ENCODE results near the gene GPR183.
A peak's percentile ranks its signal among the peaks of the same experiment; 100 is the strongest.

The GPR183 gene

DNA sequence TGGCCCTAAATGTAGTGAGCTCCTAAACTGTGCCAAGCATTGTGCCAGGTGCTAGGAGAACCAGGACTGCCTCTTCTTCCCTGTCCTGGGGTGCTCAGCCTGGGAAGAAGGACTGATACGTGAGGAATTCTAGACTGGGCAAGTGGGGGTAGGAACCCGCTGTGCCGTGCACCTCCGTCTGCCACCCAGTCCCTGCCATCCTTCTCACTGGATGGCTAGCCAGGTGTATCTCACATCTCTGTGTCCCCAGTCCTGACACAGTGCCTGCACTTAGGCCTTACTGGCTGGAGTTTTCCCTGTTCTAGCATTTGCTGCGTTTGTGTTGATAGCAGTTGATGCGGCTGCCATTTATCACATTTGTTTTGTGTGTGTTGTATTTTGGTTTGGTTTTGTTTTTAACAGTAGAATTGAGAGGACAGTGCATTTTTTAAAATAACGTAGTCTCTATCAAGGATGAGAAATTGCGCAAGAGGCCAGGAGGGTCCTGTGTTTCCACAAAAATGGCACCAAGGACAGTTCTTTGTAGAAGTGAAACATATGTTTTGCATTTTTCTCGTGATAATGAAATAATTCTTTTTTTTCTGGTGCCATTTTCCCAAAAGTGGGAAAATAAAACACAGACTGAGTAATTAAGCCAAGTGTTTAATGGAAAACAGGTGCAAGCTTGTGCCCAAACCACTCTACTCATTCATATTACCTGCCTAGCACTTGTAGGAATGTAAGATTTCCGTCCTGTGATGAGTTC lies 4.7 kb upstream of the GPR183 start:
- DNase-seq (ENCODE audit: low read depth): no peak

DNA sequence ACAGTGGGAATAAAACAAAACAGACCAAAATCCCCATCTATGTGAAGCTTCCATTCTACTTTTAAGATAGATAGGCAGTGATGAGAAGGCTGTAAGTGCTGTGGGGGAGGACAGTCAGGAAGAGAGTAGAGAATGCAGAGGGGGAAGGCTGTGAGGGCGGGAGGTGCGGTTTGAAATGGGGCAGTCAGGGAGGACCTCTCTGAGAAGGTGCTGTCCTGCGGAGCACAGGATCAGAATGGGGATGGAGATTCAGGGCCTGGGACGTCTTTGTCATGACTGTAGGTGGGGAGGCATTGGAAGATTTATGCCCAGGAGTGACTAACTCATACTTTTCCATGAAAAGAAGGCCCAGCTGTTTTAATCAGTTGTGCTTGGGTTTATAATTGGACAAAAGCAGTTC lies 3.9 kb upstream of the GPR183 start:
- no peak for DNase-seq (ENCODE audit: low read depth)

DNA sequence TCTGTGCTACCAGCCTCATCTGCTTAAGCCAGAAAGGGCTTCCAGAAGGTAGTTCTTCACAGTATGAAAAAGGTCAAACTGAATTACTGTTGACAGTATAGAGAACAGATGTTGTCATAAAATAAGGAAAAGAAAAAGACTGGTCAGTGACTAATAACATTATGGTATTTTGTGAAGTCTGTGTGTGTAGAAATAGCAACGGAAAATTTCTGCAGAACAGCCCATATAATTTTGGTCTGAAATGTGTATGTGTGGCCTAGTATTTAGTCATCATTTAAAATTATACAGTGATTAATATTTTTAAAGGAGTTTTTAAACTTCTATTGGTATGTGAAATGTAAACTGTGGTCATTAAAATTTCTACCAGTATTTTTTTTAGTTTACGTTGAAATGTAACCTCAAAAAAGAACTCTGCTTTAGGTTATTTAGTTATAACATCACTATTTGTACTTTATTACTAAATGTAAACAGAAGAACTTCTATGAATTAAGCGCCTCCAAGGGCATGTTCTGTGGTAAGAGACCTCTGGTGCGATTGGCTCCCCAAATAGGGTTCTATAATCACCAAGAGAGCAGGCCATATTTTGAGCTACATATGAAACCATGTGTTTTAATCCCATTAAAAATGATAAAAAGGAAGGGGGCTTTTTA lies 3.3 kb upstream of the GPR183 start:
- DNase-seq (ENCODE audit: low read depth): no peak

DNA sequence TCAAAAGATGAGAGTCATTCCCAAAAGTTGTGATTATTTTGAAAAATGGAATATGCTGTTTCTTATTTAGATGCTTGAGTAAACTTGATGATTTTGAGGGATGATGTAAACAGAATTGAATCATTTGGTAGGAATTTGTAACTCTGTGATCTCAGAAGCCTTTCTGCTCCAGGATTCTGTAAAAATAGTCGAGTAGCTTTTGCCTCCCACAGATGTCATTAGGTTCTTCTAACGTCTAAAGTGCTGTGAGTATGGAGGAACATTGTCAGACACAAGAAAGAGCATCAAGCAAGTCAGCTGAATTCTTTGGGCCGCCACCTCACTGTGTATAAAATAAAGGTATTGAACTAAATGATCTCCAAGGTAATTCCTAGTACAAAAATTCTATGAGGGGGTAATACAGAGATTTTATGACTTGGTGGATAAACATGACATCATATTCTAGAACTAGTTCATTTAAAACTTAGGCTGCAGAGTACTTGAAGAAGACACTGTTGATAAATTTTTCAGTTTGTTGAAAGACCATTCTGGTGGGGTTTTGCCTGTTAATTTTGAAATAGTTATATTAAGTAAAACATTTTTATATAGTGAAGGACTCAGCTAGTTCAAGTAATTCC lies 1.4 kb upstream of the GPR183 start:
- no peak for DNase-seq (ENCODE audit: low read depth)

DNA sequence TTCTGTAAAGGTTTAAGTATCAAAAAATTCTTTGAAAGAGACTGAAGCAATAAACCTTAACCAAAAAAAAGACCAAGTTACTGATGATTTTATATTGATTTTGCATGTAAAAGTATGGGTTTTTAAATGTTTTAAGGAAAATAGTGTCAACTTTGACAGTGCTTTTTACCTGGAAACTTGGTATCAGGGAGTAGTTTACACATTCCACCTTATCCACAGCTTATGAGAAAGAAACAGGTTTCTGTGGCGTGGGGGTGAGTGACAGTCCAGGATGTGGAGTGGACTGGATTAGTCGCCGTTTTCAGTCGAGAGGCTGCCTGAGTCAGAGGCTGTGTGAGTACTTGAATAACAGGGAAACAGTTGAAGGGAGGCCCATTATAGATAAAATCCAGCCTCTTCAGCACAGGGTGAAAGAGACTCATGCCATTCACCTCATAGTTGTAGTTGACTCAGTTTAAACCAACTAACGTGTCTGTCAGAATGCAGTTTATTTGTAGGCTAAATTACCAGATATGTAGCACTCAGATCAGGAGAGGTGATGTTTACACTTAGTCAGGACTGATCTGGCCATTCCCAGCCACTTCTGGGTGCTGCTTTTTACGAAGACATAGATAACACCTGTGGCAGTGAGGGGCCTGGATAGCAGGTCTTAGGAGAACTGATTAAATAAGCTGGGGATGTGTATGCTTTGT lies 595 bp upstream of the GPR183 start:
- DNase-seq (ENCODE audit: low read depth): peak; percentile 48

DNA sequence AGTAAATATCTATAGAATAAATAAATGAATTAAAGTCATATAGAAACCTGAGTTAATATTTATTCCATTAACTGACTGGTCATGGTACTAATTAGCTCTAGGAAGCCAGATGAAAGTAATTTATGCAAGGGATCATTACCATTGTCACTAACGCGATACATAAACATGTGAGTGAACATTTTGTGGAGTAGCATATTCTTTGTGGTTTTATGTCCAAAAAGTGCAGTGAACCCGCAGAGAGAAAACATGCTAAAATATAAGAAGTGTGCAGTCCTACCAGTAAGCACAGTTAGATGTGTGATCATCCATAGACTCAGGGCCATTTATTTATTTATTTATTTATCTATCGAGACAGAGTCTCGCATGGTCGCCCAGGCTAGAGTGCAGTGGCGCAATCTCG lies 1.6 kb downstream of the GPR183 start:
- no peak for DNase-seq (ENCODE audit: low read depth)

DNA sequence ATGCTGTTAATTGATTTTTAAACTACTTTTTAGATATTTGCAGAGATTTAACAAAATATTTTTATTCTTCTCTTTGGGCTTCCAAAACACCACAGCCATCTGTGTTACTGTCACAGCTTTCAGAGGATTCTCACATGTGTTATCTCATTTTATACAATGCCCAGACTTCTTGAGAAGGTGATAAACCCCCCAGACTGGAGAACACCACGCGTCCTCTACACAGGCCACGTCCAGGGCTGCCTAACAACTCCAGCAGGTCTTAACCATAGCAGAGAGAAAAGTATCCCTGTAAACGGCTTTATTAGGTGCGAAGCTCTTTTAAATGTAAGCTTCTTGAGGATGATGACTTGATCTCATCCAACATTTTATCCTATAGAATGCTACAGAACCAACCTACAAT lies 2.0 kb downstream of the GPR183 start:
- DNase-seq (ENCODE audit: low read depth): no peak

DNA sequence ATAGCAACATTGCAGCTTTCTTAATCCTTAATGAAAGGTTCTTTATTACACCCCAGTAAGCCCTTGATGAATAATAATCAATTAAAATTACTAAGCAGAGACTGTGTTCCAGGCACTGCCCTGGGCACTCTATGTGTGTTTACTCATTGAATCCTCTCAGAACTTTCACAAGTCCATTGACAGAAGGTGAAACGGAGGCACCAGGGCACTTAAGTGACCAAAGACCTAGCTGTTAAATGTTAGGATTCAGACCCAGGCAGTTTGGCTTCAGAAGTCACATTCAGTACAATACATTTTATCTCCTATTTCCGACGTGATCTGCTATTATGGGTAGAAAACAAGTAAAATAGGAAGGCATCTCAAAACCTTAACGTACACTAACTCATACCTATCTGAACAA lies 2.7 kb downstream of the GPR183 start:
- no peak for DNase-seq (ENCODE audit: low read depth)

DNA sequence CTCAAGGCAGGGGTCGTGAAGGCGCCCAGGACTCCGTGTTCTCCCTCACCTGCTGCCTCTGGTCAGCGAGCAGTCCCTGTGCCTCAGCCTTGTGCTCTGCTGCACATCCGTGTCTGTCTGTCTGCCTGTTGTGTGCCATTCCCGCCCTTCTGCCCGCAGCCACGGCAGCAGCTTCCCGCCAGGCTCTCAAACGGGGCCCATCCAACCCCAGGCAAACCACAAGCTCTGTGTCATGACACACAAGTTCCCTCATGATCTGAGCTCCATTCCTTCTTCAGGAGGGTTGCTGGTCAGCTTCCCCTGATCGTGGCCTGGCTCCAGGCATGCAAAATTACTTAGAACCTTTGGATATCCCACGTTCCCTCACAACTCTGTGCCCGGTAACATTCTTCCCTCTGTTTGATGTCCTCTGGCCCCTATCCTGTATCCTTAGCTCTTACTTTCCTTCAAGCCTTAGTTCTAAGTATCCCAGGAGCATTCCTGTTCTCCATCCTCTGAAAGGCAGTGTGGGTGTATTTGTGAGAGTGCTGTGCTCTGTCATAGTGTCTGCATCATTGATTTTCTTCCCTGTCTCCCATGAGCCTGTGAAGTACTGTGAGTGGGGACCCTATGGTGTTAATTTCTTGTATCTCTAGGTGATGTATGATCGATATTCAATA lies 3.2 kb downstream of the GPR183 start:
- DNase-seq (ENCODE audit: low read depth): no peak

DNA sequence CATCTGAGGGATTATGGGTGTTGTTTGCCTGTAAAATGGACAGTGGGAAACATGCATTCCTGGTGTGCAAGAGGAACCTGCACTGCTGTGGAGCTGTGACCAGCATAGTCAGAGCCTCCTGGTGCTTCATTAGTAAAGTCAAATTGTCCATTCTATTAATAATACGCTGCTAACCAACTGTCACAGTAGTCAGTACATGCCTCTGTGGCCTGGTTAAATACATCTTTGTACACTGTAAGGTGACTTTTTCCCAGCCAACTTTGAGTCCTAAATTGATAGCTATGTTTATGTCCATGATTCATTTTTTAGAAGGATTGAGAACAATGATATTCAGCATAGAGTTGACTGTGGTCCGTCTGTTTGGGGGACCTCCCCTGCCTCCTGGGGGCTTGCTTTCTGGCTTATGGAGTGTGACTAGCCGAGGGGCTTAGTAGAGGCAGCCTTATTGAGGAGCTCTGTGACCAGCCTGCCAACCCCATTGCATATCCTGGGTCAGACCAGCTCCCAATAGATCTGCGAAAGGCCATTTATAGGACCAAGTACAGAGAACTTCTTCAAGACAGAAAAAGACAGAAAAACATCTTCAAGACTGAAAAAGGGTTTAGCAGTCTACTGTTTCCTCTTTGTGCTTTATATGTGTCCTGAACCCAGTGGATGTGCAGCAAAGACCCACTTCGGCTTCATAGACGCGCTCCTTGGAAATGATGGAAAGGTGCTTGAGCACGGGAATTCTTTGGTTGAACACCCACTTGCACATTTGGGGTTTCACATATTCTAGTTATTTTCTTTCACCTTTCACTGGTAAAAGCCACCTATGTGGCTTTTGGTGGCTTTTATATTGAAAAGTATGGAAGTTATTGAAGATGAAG lies 4.3 kb downstream of the GPR183 start:
- no peak for DNase-seq (ENCODE audit: low read depth)

DNA sequence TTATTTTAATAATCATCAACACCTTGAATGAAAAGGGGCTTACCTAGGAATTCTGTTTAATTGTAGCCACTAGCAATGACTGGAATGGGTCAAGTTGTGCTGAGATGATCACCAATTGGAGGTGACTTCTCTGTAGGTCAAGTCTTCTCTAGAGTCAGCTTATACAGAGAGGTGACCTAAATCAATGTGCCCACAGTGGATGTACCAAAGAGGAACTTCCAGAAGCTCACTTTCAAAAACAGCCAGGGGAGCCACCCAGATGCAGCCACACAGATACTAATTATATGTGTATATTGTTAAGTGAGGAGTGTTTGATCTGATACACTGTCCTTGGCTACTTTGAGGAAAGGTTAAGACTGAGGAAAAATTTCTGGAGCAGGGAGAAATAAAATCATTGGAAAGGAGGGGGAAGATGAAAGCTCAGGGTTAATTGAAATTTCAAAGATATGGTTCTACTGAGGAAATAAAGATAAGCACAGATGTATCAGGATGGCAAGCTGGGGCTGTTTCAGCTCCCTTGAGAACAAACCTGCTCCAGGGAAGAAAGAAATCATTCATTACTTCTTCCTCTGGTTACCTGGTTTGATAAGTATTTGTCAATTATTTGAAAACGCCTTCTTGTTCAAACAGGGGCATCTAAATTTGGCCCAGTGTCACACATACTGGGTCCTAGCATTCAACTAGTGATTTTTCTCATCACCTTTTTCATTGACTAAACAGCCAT lies 5.1 kb downstream of the GPR183 start:
- no peak for DNase-seq (ENCODE audit: low read depth)

DNA sequence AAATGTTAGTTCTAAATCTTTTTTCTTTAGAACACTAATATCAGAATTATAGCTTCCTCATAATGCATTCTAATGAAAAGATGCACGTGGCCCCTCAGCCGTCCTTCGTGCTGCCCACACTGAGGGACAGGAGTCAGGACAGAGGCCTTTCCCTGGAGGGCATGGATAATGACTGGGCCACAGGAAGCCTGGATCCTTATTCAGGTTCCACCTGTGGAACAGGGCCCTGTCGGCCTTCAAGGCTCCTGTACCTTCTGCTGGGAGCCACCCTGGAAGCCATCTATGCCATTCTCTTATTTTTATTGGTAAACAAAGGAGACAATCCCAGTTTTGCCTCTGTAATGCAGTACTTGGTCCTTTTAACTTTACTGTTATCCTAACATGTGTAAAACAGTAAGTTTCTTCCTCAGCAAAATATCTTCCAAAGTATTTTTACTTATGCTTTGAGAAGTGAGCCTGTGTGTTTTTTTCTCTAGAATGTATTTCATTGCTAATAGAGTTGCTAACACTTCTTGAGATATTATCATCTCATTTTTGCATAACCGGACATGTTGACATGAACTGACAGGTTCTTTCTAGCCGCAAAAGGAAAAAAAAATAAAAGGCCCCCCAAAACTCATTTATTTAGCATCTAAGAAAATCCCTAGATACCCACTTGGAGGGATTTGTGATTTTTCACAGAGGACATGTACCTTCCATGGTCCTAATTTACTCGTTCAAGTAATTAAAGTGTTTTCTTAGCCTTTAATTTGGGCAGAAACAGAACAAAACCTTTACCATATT lies 6.0 kb downstream of the GPR183 start:
- DNase-seq (ENCODE audit: low read depth): no peak

DNA sequence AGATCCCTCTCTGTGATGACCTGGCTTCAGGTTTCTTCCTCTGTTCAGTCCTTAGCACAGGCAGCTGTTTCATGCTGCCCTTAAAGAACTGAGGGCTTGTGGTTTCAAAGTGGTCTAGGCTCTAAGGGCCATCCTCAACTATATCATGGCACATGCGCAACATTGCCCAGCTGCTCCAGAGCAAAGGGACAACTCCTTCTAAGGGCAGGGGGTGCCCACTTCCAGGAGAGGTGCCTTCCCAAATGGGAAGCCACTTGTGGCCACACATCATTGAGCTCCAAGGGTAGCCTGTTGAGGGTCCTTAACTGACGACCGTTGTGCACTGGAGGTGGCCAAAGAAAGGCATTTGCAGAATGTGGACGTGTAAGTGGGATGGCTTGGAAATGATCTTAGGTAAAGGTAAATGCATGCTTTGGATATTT lies 7.3 kb downstream of the GPR183 start:
- DNase-seq (ENCODE audit: low read depth): no peak

DNA sequence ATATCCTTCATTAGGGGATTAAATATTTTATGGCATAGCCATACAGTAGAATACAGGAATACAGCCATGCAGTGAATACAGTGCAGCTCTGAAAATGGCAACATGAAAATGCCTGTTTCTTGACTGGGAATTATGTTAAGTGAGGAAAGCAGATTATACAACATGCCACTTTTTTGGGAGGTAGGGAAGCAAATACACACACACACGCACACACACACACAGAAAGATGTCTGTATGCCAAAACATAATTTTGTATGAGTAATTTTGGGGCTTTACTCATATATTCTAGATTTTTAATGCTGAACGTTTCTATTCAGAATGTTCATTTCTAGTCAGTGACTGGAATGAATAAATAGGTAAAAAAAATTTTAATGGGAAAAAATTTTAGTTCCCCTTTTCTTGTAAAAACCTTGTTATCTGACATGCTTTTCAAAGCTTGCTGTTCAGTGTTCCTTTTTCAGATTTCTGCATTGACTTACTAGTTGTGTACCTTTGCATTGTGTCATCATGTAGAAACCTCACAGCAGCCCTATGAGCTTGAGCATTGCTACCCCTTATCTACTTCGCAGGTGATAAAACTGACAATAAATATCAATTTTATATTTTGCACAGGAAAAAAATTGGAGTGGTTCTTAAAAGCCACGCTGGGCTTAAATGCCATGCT lies 7.8 kb downstream of the GPR183 start:
- DNase-seq (ENCODE audit: low read depth): no peak

DNA sequence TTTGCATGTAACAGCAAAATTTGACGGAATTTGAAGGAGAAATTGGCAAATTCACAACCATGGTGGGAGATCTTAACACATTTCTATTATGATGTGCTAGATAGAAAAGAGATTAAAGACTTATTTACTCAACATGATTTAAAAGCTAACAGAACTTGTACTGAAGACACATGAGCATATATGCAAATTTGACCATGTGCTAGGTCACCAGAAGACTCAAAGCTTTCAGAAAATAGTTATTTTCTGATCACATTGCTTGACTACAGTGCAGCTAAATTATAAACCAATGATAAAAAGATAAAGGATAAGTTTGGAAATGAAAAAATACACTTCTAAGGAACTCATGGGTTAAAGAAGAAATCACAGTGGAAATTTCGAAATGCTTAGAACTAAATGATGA lies 9.1 kb downstream of the GPR183 start:
- no peak for DNase-seq (ENCODE audit: low read depth)

DNA sequence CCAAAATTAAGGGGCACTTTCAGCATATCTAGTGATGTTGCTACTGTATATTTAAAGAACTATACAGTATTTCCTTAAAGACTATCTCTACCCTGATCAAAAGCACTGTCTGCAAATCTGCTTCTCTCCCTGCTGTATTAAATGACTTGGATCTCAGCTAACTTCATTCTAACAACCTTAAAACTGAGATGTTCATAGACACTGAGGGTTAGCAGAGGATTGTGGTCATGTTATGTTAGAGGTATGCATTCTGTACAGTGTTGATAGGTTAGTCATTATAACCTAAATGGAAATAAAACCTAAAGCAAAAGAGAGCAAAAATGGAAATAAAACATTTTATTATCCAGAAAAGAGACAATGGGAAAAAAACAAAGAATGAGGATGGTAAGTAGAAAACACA lies 9.9 kb downstream of the GPR183 start:
- DNase-seq (ENCODE audit: low read depth): no peak

DNA sequence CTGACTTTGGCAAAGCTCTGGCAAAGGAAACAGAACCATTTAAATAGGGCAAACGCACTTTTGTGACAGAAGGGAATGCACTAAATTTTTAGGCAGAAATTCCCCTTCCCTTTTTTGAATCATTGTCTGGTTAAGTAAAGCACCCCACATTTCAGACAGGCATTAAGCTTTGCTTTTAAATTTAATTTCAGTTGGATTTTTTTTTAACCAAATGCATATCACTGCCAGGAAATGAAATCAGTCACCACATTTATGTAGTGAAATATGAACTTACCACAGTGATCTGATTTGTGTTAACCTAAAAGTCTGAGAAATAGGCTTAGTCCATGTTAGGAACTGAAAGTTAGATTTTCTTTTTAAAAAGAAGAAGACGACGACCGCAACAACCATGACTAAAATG lies 10.8 kb downstream of the GPR183 start:
- no peak for DNase-seq (ENCODE audit: low read depth)

DNA sequence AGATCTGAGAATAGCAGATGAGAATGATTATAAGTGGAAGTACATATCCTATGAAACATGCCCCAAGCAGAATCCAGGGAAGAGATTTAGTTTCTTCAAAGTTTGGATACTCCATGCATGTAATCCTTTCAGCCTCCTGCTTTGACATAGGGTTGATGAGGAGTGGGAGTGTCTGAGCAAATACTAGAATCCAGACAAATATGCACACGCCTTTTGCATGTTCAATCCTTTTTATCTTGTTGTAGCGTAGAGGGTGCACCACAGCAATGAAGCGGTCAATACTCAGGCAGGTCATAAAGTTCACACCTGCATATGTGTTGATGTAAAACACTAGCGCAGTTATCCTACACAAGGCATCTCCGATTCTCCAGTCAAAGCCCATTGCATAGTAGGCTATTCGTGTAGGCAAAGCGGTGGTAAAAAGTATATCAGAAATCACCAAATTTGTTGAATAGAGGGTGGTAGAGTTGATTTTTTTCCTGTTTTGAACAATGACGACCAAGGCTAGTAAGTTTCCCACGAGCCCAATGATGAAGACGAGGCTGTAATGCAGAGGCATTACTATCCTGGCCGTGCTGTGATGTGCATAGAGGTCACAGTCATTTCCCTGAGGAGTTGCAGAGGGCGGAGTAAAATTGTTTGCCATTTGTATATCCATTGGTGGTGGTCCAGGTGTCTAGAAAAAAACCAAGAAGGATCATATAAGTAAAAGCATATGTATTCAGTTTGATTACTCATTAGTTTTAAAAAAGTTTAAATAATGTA lies 11.5 kb downstream of the GPR183 start:
- DNase-seq (ENCODE audit: low read depth): no peak

DNA sequence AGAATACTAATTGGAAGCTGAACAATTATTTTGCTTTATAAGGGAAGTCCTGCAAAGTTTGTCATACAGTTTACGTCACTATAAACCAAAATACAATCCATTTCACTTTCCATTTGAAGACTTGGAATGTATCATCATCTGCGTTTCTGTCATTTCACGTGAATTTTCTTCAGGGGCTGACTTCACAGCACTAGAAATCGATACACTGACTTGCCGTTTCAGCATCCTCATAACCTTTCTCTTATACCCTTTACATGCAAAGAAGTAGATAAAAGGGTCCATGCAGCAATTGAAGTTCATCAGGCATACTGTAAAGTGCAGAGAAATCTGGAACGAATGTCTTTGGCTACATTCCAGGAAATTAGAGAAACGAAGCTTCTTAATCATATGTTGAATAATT lies 12.2 kb downstream of the GPR183 start:
- no peak for DNase-seq (ENCODE audit: low read depth)

Data from stimulated activated CD8-positive, alpha-beta memory T cell treated with anti-CD3 and anti-CD28 coated beads, Interleukin-4, amount 100 ng/mL, for 24 hours (primary cell).